ENCODE measurements around the gene MVD.

DNA sequence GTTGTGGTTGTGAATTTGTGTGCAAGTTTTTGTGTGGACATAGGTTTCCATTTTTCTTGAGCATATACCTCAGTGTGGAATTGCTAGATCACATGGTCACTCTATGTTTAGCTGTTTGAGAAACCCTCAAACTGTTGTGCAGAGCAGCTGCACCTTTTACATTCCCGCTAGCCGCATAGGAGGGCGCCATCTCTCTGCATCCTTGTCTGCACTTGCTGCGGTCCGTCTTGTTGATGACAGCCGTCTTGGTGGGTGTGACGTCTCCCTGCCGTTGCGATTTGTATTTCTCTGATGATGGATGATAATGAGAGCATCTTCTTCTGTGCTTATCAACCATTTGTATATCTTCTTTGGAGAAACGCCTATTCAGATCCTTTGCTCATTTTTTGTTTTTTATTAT lies 49.6 kb downstream of the MVD start:
- TF ChIP-seq, protein P1, sequence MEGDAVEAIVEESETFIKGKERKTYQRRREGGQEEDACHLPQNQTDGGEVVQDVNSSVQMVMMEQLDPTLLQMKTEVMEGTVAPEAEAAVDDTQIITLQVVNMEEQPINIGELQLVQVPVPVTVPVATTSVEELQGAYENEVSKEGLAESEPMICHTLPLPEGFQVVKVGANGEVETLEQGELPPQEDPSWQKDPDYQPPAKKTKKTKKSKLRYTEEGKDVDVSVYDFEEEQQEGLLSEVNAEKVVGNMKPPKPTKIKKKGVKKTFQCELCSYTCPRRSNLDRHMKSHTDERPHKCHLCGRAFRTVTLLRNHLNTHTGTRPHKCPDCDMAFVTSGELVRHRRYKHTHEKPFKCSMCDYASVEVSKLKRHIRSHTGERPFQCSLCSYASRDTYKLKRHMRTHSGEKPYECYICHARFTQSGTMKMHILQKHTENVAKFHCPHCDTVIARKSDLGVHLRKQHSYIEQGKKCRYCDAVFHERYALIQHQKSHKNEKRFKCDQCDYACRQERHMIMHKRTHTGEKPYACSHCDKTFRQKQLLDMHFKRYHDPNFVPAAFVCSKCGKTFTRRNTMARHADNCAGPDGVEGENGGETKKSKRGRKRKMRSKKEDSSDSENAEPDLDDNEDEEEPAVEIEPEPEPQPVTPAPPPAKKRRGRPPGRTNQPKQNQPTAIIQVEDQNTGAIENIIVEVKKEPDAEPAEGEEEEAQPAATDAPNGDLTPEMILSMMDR (IDR thresholded peaks at IDR 0.05): no peak
- TF ChIP-seq POLR2A (IDR thresholded peaks at IDR 0.05): no peak
